Stomach (tissue), 9 donors: Measurements from ENCODE around the gene RASD2. TPM values are rescaled to one million over a fixed set of nuclear protein-coding genes. Genes with fewer than 3 reads are reported as not detected.

Experiments
- DNase-seq, 2 donors: peaks; one replicate each; pipeline versions ENCODE4 v3.0.0 to v3.0.0-alpha.2; 2013 to 2019
- H3K27ac ChIP-seq, 5 donors: fragments of 200-600 bp in 4 of 5; sonication (generic) in 4 of 5; one replicate each; pipeline ENCODE4 v1.5.1; 2013 to 2019; ENCODE audit warnings: mild to moderate bottlenecking in 1 of 5, moderate library complexity in 1 of 5
- H3K27me3 ChIP-seq, 3 donors: fragments of 200-600 bp; sonication (generic); one replicate each; pipeline ENCODE4 v1.5.1; 2017 to 2019; ENCODE audit warnings: mixed run types in 1 of 3
- H3K36me3 ChIP-seq, 4 donors: fragments of 200-600 bp; sonication (generic); 1 replicate in 3 of 4; 2 replicates in 1 of 4; pipeline ENCODE4 v1.5.1; 2016 to 2019
- H3K4me1 ChIP-seq, 4 donors: fragments of 200-600 bp; sonication (generic); one replicate each; pipeline ENCODE4 v1.5.1; 2016 to 2019
- H3K4me3 ChIP-seq, 4 donors: fragments of 200-600 bp; sonication (generic) in 3 of 4; one replicate each; pipeline ENCODE4 v1.5.1; 2016 to 2019; ENCODE audit warnings: mild to moderate bottlenecking in 1 of 4
- H3K9me3 ChIP-seq, 4 donors: fragments of 200-600 bp; sonication (generic); one replicate each; pipeline ENCODE4 v1.5.1; 2016 to 2019
- CTCF ChIP-seq, 7 experiments: fragments of 450-650 bp in 4 of 7; fragments of 200-600 bp in 3 of 7; sonication (generic) in 3 of 7; IDR thresholded peaks; one replicate each; pipeline ENCODE4 v1.5.1; 2016 to 2019; ENCODE audit warnings: antibody characterized with exemption in 7 of 7, control low read depth in 2 of 7, mild to moderate bottlenecking in 1 of 7
- EP300 ChIP-seq: sonication (generic); formaldehyde crosslinking; IDR thresholded peaks from one replicate; pipeline ENCODE4 v1.6.1; 2017; ENCODE audit warnings: antibody characterized with exemption
- POLR2A ChIP-seq, 4 donors: fragments of 450-650 bp; IDR thresholded peaks; one replicate each; pipeline ENCODE4 v1.6.1; 2016; ENCODE audit warnings: antibody characterized with exemption in 4 of 4, control low read depth in 2 of 4, mild to moderate bottlenecking in 1 of 4, moderate library complexity in 1 of 4
- POLR2AphosphoS5 ChIP-seq, 3 donors: sonication (generic); formaldehyde crosslinking; IDR thresholded peaks; one replicate each; pipeline ENCODE4 v1.6.1; 2016; ENCODE audit warnings: antibody characterized with exemption in 3 of 3
- WGBS, 5 donors: extraction: QIAGEN DNeasy Blood & Tissue Kit in 3 of 5; methylation state at CpG; one replicate each; pipeline versions ENCODE4 v1.1.5 to v1.1.7; 2013 to 2018; 5-methylcytosine and 5-hydroxymethylcytosine counted together
- intact Hi-C: fragments of 100-400 bp; cut with DNase I; formaldehyde crosslinking; loops from one replicate; pipeline ENCODE4 v1.15.1; 2023; ENCODE audit warnings: low total_unique reads
- polyA plus RNA-seq, 3 donors: library from polyadenylated mRNA; stranded (reverse); fragments of 200-250 nt; gene quantifications; one replicate each; pipeline ENCODE4 v1.2.3, GENCODE V29; 2013
- total RNA-seq, 5 donors: library from RNA; depleted of rRNA; stranded (reverse); fragments of >200 nt; gene quantifications; one replicate each; pipeline versions ENCODE4 v1.1.0 to v1.2.3, GENCODE V29; 2014 to 2016
- donor health status: healthy with polysubstance abuse.
- donor health status: Bipolar disorder and iron deficiency.
- donor health status: healthy.

RASD2 gene
- total and polyA plus RNA-seq, 8 donors = 0.43 to 3.6 (median 0.72) TPM

DNA sequence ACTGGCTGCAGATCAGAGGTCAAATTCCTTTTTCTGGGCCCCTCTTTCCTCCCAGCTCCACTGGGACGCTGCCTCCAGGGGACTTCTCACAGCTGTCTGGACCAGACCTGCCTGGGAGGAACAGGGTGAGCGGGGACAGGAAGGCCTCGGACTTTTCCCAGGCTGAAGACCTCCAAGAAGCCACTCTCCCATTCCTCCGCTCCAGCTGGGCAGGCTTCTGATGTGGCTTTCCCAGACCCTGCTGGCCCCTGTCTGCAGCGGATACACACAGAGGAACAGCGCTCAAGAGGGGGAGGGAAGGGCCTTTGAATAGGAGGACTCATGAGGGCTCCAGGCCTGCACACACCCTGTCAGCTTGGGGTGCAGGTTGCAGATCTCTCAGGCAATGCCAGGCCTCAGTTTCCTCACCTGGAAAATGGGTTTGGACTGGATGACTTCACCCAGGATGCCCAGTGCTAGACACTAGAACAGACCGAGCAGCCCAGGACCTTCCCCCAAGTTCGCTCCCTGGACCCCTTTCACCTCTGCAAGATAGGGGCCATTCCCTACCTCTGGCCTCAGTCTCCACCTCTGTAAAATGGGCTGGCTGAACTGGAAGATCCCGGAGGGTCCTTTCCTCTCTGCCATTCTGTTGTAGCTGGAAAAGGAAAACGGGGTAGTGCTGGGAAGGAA lies 39.9 kb downstream of the RASD2 start:
- Histone ChIP-seq H3K36me3 (no peaks in the 10 kb centered on the region), H3K4me3 (no peak overlapping the region), H3K4me1 (peaks cover 0 to 9% (median 4%) of the 10 kb centered on the region in 4 donors), H3K27ac (no peak overlapping the region), H3K27me3 (peaks cover 0 to 1% (median 0%) of the 10 kb centered on the region in 3 donors), H3K9me3 (no peaks in the 10 kb centered on the region)
- intact Hi-C loops = loop anchor here (2.0 to 5.0 kb wide), 2 partner anchors 152 to 228 kb away; no protein-coding TSS in a partner anchor
- peak in 1 of 2 donors; percentile 43 for DNase-seq
- TF ChIP-seq CTCF (IDR thresholded peaks at IDR 0.05) (no peak), POLR2AphosphoS5 (IDR thresholded peaks at IDR 0.05) (no peak), POLR2A (IDR thresholded peaks at IDR 0.05) (no peak), EP300 (no peak)
- 82 to 87% (median 86%) methylated on average over 9 to 10 of the region's 10 CpGs for WGBS, 5 donors

DNA sequence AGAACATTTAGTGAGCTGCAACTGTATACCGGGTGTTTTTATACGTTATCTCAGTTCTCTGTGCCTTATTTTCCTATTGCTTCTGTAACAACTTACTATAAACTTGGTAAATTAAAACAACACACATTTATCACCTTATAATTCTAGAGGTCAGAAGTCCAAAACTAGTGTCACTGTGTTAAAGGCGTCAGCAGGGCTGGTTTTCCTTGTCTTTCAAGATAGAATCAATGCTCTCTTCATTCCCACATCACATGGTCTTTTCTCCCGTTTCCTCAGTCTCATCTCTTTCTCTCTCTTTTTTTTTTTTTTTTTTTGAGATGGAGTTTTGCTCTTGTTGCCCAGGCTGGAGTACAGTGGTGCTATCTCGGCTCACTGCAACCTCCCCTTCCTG lies 40.4 kb downstream of the RASD2 start:
- WGBS, 5 donors = 77 to 86% (median 83%) methylated on average over 5 of the region's 5 CpGs
- H3K27me3 ChIP-seq = no peaks in the 10 kb centered on the region
- H3K4me3 ChIP-seq = no peak overlapping the region
- H3K4me1 ChIP-seq = peaks cover 0 to 9% (median 4%) of the 10 kb centered on the region in 4 donors
- no peak for DNase-seq
- H3K36me3 ChIP-seq = no peaks in the 10 kb centered on the region
- intact Hi-C loops = loop anchor here (2.0 to 5.0 kb wide), 2 partner anchors 152 to 229 kb away; no protein-coding TSS in a partner anchor
- H3K9me3 ChIP-seq = no peaks in the 10 kb centered on the region
- H3K27ac ChIP-seq = no peak overlapping the region
- TF ChIP-seq CTCF (IDR thresholded peaks at IDR 0.05) = no peak

- Histone ChIP-seq H3K27ac (no peak overlapping the region), H3K4me3 (no peak overlapping the region), H3K4me1 (peaks cover 0 to 11% (median 4%) of the 10 kb centered on the region in 4 donors), H3K36me3 (no peaks in the 10 kb centered on the region), H3K27me3 (no peaks in the 10 kb centered on the region), H3K9me3 (peaks cover 0 to 5% (median 0%) of the 10 kb centered on the region in 4 donors)
- WGBS, 5 donors = 65 to 71% (median 69%) methylated on average over 11 of the region's 11 CpGs
- no peak for DNase-seq
- intact Hi-C loops = loop anchor here (5.0 kb wide), 1 partner anchor 230 kb away; no protein-coding TSS in a partner anchor
- TF ChIP-seq EP300 (no peak), CTCF (IDR thresholded peaks at IDR 0.05) (no peak), POLR2AphosphoS5 (IDR thresholded peaks at IDR 0.05) (no peak), POLR2A (IDR thresholded peaks at IDR 0.05) (no peak)
These were observed 41.7 kb downstream of the RASD2 start for GRCh38 chr22:35582218-35582860.

DNA sequence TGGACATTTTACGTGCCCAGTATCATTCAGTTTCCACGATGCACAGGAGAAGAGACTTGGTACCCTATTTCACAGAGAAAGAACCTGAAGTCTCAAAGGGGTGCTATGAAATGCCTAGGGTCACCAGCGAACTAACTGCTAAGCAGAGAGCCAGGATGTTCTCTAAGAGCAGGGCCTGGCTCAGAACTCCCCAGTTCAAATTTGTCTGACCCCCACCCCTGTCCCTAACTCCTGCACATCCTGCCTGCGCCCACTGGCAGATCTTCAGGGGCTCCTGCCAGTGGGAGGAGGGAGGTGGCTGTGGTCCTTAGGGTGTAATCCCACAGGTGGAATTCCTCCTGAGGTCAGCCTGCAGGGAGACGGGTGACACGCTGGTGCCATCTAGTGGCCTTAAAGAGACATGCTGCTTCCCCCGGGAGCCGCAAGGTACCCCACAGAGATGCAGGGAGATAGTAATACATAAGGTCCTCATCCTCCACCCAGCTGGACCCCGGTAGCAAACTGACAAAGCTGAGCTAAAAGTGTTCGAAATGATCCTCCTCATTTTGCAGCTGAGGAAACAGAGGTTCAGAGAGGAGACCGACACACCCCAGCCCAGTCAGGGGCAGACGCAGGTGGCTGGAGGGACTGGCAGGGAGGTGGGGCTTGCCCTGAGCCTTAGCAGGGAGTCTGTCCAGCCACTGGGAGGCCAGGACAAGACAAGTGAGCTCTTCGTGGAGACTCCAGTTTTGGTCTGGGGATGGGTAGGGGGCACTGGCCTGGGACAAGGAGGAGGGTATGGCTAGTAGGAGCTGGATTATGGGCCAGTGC lies 42.4 kb downstream of the RASD2 start:
- no peak overlapping the region for H3K27ac ChIP-seq
- no peak overlapping the region for H3K4me3 ChIP-seq
- peaks cover 0 to 18% (median 4%) of the 10 kb centered on the region in 4 donors for H3K4me1 ChIP-seq
- H3K36me3 ChIP-seq = no peaks in the 10 kb centered on the region
- TF ChIP-seq EP300 (no peak), CTCF (IDR thresholded peaks at IDR 0.05) (peak in 5 of 7 experiments; percentile 84 to 92 (median 88)), POLR2A (IDR thresholded peaks at IDR 0.05) (no peak), POLR2AphosphoS5 (IDR thresholded peaks at IDR 0.05) (no peak)
- no peaks in the 10 kb centered on the region for H3K27me3 ChIP-seq
- intact Hi-C loops = loop anchor here (5.0 kb wide), 1 partner anchor 231 kb away; no protein-coding TSS in a partner anchor
- peak; percentile 67 to 88 for DNase-seq
- H3K9me3 ChIP-seq = peaks cover 0 to 5% (median 0%) of the 10 kb centered on the region in 4 donors
- WGBS, 5 donors = 23 to 32% (median 27%) methylated on average over 11 to 13 of the region's 13 CpGs
